IPS-NIHi7 (cell line): ENCODE measurements around the gene TRIM49.
"Not testable (repeated sequence)": the region's sequence is repeated elsewhere in the genome, so short reads cannot be mapped to it uniquely, and the experiment has no call there.

Source experiments
- DNase-seq: peaks from one replicate; pipeline ENCODE4 v3.0.0; 2012; ENCODE audit warnings: mixed read lengths; ENCODE audit errors: extremely low spot score

TRIM49 gene

GRCh38 chr11:89808475-89808874 lies at the start of gene TRIM49:
Gene TRIM49, minus strand, starts transcription at chr11:89808575. Its CDS starts 4,106 bp downstream, at chr11:89804469.
- not testable (repeated sequence) for DNase-seq

- not testable (repeated sequence) for DNase-seq
Measured at GRCh38 chr11:89826694-89827093, 18.3 kb upstream of the TRIM49 start.

- not testable (repeated sequence) for DNase-seq
Measured at GRCh38 chr11:89820008-89820407, 11.6 kb upstream of the TRIM49 start.

- not testable (repeated sequence) for DNase-seq
Measured at GRCh38 chr11:89813535-89813934, 5.2 kb upstream of the TRIM49 start.

GRCh38 chr11:89787506-89788063 lies 20.8 kb downstream of the TRIM49 start:
- DNase-seq: not testable (repeated sequence)

- not testable (repeated sequence) for DNase-seq
Measured at GRCh38 chr11:89785726-89786125, 22.6 kb downstream of the TRIM49 start.

- DNase-seq: not testable (repeated sequence)
Measured at GRCh38 chr11:89750822-89751221, 57.6 kb downstream of the TRIM49 start.
